HepG2 (cell line): ENCODE measurements around the gene RING1. TPM values are rescaled to one million over a fixed set of nuclear protein-coding genes. Genes with fewer than 3 reads are reported as not detected.
A peak's percentile ranks its signal among the peaks of the same experiment; 100 is the strongest.

ENCODE experiments used
- ATAC-seq: fragments of 200-7000 bp; cut with Tn5 transposase; 3 replicates; pipeline ENCODE4 v1.9.1; 2020; ENCODE audit warnings: mild to moderate bottlenecking, moderate library complexity
- BruUV-seq: library from RNA; stranded (reverse); fragments of 400-500 nt; replicated peaks from 2 replicates; lab custom pipeline; 2021; lab: Mats Ljungman, UMichigan
- CTCF ChIA-PET: fragments of 300-600 bp; formaldehyde crosslinking; extraction: SDS; loops from one replicate; lab custom pipeline; 2021; ENCODE audit warnings: low total read pairs, inconsistent platforms, low intra/inter-chr PET ratio; lab: Yijun Ruan, JAX
- POLR2A ChIA-PET: fragments of 350-600 bp; sonication (Branson Sonifier 250); formaldehyde crosslinking; loops from one replicate; lab custom pipeline; 2020; ENCODE audit warnings: antibody characterized with exemption, inconsistent platforms; lab: Yijun Ruan, JAX
- DNase-seq: peaks from one replicate; pipeline ENCODE4 v3.0.0-alpha.2; 2015; ENCODE audit warnings: low spot score
- FAIRE-seq: peaks from 3 replicates; lab custom pipeline; 2011; peaks lifted over from hg19 to GRCh38; lab: Jason Lieb, UNC
- H2AFZ ChIP-seq: one replicate; pipeline ENCODE4 v1.6.1; 2011; ENCODE audit warnings: low read length, inconsistent platforms
- H3K27ac ChIP-seq: fragments of 300-600 bp; 3 replicates; pipeline ENCODE4 v1.8.0; 2011; ENCODE audit warnings: mixed run types, mild to moderate bottlenecking, mixed read lengths, low read length, inconsistent platforms; ENCODE audit not compliant: insufficient read depth; ENCODE audit errors: extremely low read length
- H3K27me3 ChIP-seq, 2 experiments: fragments of 200-600 bp in 1 of 2; 2 replicates in 1 of 2; 3 replicates in 1 of 2; pipeline versions ENCODE4 v1.6.0 to v1.8.0; 2011; ENCODE audit warnings: low read length in 2 of 2, mild to moderate bottlenecking in 2 of 2, moderate library complexity in 2 of 2, inconsistent platforms in 1 of 2; ENCODE audit not compliant: insufficient read depth in 2 of 2, control insufficient read depth in 1 of 2
- H3K36me3 ChIP-seq, 2 experiments: fragments of 200-600 bp in 1 of 2; replicated peaks in 1 of 2; 2 replicates in 1 of 2; 3 replicates in 1 of 2; pipeline versions ENCODE4 v1.5.1 to v1.8.0; 2011; ENCODE audit warnings: low read length in 2 of 2, inconsistent platforms in 1 of 2; ENCODE audit not compliant: insufficient read depth in 2 of 2, control insufficient read depth in 1 of 2
- H3K4me1 ChIP-seq: 2 replicates; pipeline ENCODE4 v1.5.1; 2012; ENCODE audit warnings: low read length, inconsistent platforms; ENCODE audit not compliant: insufficient read depth
- H3K4me2 ChIP-seq: 2 replicates; pipeline ENCODE4 v1.6.0; 2011; ENCODE audit warnings: low read depth, low read length, inconsistent platforms
- H3K4me3 ChIP-seq, 3 experiments: fragments of 200-600 bp in 1 of 3; sonication (generic), shearing (Covaris generic) in 1 of 3; replicated peaks in 1 of 3; 2 replicates each; pipeline ENCODE4 v1.5.1; 2011 to 2016; ENCODE audit warnings: low read length in 3 of 3, inconsistent platforms in 2 of 3, low read depth in 2 of 3, mild to moderate bottlenecking in 2 of 3, control low read depth in 1 of 3, mixed read lengths in 1 of 3; ENCODE audit not compliant: insufficient read depth in 1 of 3
- H3K79me2 ChIP-seq: one replicate; pipeline ENCODE4 v1.6.1; 2011; ENCODE audit warnings: low read length, inconsistent platforms; ENCODE audit not compliant: insufficient read depth
- H3K9ac ChIP-seq: 2 replicates; pipeline ENCODE4 v1.6.0; 2011; ENCODE audit warnings: mild to moderate bottlenecking, low read depth, low read length, inconsistent platforms; ENCODE audit not compliant: insufficient read depth
- H3K9me3 ChIP-seq: 2 replicates; pipeline ENCODE4 v1.5.1; 2012; ENCODE audit warnings: mild to moderate bottlenecking, low read length
- H4K20me1 ChIP-seq: 2 replicates; pipeline ENCODE4 v1.6.0; 2011; ENCODE audit warnings: inconsistent platforms, mild to moderate bottlenecking, low read length, moderate library complexity; ENCODE audit not compliant: insufficient read depth
- CHD2 ChIP-seq: IDR thresholded peaks from 2 replicates; pipeline ENCODE4 v1.6.1; 2011; ENCODE audit warnings: low read depth, low read length, improper control_type of control experiment
- DRAP1 ChIP-seq: IDR thresholded peaks from 2 replicates; pipeline ENCODE4 v1.6.1; 2016; ENCODE audit warnings: missing genetic modification reagents, missing compliant biosample characterization
- MYC ChIP-seq: sonication (generic); formaldehyde crosslinking; IDR thresholded peaks from 2 replicates; pipeline ENCODE4 v1.9.0; 2021; ENCODE audit warnings: missing genetic modification reagents, borderline replicate concordance
- SP1 ChIP-seq, 2 experiments: fragments of 450-650 bp in 1 of 2; sonication (generic) in 1 of 2; formaldehyde crosslinking in 1 of 2; IDR thresholded peaks; 2 replicates each; pipeline versions ENCODE4 v1.4.0 to v1.6.1; 2016 to 2020; ENCODE audit warnings: missing genetic modification reagents in 1 of 2
- ZC3H4 ChIP-seq: sonication (generic); formaldehyde crosslinking; IDR thresholded peaks from 2 replicates; pipeline ENCODE4 v1.4.0; 2020; ENCODE audit warnings: missing genetic modification reagents, borderline replicate concordance
- ZNF547 ChIP-seq: sonication (generic); formaldehyde crosslinking; IDR thresholded peaks from 2 replicates; pipeline ENCODE4 v1.5.1; 2020; ENCODE audit warnings: mild to moderate bottlenecking, missing genetic modification reagents
- ZNF550 ChIP-seq: sonication (generic); formaldehyde crosslinking; IDR thresholded peaks from 2 replicates; pipeline ENCODE4 v1.4.0; 2020; ENCODE audit warnings: mild to moderate bottlenecking, missing genetic modification reagents, borderline replicate concordance
- ZNF670 ChIP-seq: sonication (generic); formaldehyde crosslinking; IDR thresholded peaks from 2 replicates; pipeline ENCODE4 v1.8.0; 2022; ENCODE audit warnings: mild to moderate bottlenecking, missing genetic modification reagents, borderline replicate concordance
- ZSCAN30 ChIP-seq: sonication (generic); formaldehyde crosslinking; IDR thresholded peaks from 2 replicates; pipeline ENCODE4 v1.5.0; 2020; ENCODE audit warnings: mild to moderate bottlenecking, missing genetic modification reagents
- WGBS: methylation state at CpG from one replicate; pipeline ENCODE4 v1.1.6; 2017; ENCODE audit warnings: low lambda C conversion rate; 5-methylcytosine and 5-hydroxymethylcytosine counted together
- in situ Hi-C: cut with HindIII; loops from 2 replicates; pipeline ENCODE4 v1.10.0; 2017; ENCODE audit warnings: low pct_unique_long_range_greater_than_20kb; ENCODE audit not compliant: extremely low pct_ligation_motif_present
- intact Hi-C: fragments of 100-400 bp; cut with micrococcal nuclease; formaldehyde crosslinking; loops from one replicate; pipeline ENCODE4 v1.10.0; 2022; ENCODE audit not compliant: unreplicated experiment
- polyA plus RNA-seq, 8 experiments: library from polyadenylated mRNA; depleted of rRNA in 3 of 8; stranded (reverse) in 7 of 8; unstranded in 1 of 8; fragments of >200 nt; fragmentation: Illumina TruSeq in 4 of 8; extraction: Trizol in 4 of 8; gene quantifications; 2 replicates each; pipeline versions ENCODE4 v1.2.1 to v1.2.3, GENCODE V29; 2011 to 2016; ENCODE audit warnings: low read depth in 4 of 8, missing spikeins in 1 of 8, mixed read lengths in 1 of 8; ENCODE audit not compliant: insufficient read depth in 1 of 8
- total RNA-seq, 5 experiments: library from RNA; depleted of rRNA; stranded (reverse); fragments of >200 nt; fragmentation: Illumina TruSeq; extraction: Trizol; gene quantifications; 2 replicates each; pipeline ENCODE4 v1.2.3, GENCODE V29; 2016; ENCODE audit warnings: low read depth in 1 of 5

The RING1 gene
- total and polyA plus RNA-seq, 2 of the 13 experiments (the other 11 are each of a cell fraction or from before 2014, with no cell fraction given): 23.9 to 33.6 TPM

GRCh38 chr6:33207552-33208090 lies 679 bp upstream of the RING1 start (continued):
- 0 out of 2 replicates have a peak, but pooled peaks have one; percentile 60 for TF ChIP-seq ZNF670 (CRISPR knock-in tag)

GRCh38 chr6:33209856-33210255 lies 1.6 kb downstream of the RING1 start:
- no peaks in the 10 kb centered on the region for H4K20me1 ChIP-seq
- BruUV-seq: no TSS peak
- in situ Hi-C loops: loop anchor here (10.0 kb wide), 1 partner anchor 205 kb away; the partner anchor contains the start of genes CUTA and PHF1
- no peak overlapping the region for H3K4me3 ChIP-seq
- WGBS: 97% methylated on average over 10 of the region's 10 CpGs
- peaks cover 2 to 9% of the 10 kb centered on the region in 2 experiments; a peak in 4 of 5 replicates for H3K36me3 ChIP-seq
- peaks cover 1 to 16% of the 10 kb centered on the region in 2 experiments; a peak in 4 of 5 replicates for H3K27me3 ChIP-seq
- H3K9me3 ChIP-seq: no peaks in the 10 kb centered on the region
- H3K79me2 ChIP-seq: peaks cover 9% of the 10 kb centered on the region
- H3K4me2 ChIP-seq: no peak overlapping the region
- H3K27ac ChIP-seq: no peak overlapping the region
- intact Hi-C loops: no loop called here
- no peak overlapping the region for H3K9ac ChIP-seq
- CTCF ChIA-PET: no interaction called here
- POLR2A ChIA-PET: interaction anchor here (1.5 to 3.2 kb wide), 2 partner anchors 10 to 18 kb away, joined by 5 to 33 read pairs; partner anchors contain the start of gene COL11A2
- ATAC-seq: no peak
- no peak for DNase-seq
- no peak for TF ChIP-seq DRAP1 (CRISPR knock-in tag)
- no peak for TF ChIP-seq ZNF547 (CRISPR knock-in tag)
- TF ChIP-seq SP1 (IDR thresholded peaks at IDR 0.05): no peak
- no peak for TF ChIP-seq SP1 (CRISPR knock-in tag; IDR thresholded peaks at IDR 0.05)
- TF ChIP-seq ZNF550 (CRISPR knock-in tag): no peak
- TF ChIP-seq CHD2: no peak
- no peak for TF ChIP-seq ZSCAN30
- TF ChIP-seq MYC (CRISPR knock-in tag): no peak
- TF ChIP-seq ZC3H4: no peak
- no peak overlapping the region for H2AFZ ChIP-seq
- FAIRE-seq: no peak
- H3K4me1 ChIP-seq: peaks cover 58% of the 10 kb centered on the region
